KMS-11 (cell line): ENCODE measurements around the gene FAM81A.
"Not testable (repeated sequence)": the region's sequence is repeated elsewhere in the genome, so short reads cannot be mapped to it uniquely, and the experiment has no call there.

ENCODE experiments used
- H2AFZ ChIP-seq: fragments of 200-600 bp; sonication (generic); 2 replicates; pipeline ENCODE4 v1.6.1; 2016; ENCODE audit warnings: antibody characterized with exemption, mixed run types, low read depth
- H3K27ac ChIP-seq: fragments of 200-600 bp; sonication (generic); 2 replicates; pipeline ENCODE4 v1.6.1; 2016; ENCODE audit warnings: mild to moderate bottlenecking, mixed run types
- H3K27me3 ChIP-seq: fragments of 200-600 bp; sonication (generic); 2 replicates; pipeline ENCODE4 v1.6.1; 2017; ENCODE audit warnings: mild to moderate bottlenecking, low read depth, mixed run types, moderate library complexity; ENCODE audit not compliant: insufficient read depth
- H3K36me3 ChIP-seq: fragments of 200-600 bp; sonication (generic); 2 replicates; pipeline ENCODE4 v1.6.1; 2017; ENCODE audit warnings: mild to moderate bottlenecking, mixed run types; ENCODE audit not compliant: insufficient read depth
- H3K4me1 ChIP-seq: fragments of 200-600 bp; sonication (generic); 2 replicates; pipeline ENCODE4 v1.6.1; 2016; ENCODE audit warnings: mild to moderate bottlenecking, low read depth, mixed run types; ENCODE audit not compliant: poor library complexity, severe bottlenecking
- H3K4me2 ChIP-seq: fragments of 200-600 bp; sonication (generic); 2 replicates; pipeline ENCODE4 v1.7.0; 2016; ENCODE audit warnings: mild to moderate bottlenecking, mixed run types
- H3K4me3 ChIP-seq: fragments of 200-600 bp; sonication (generic); IDR thresholded peaks from 2 replicates; pipeline ENCODE4 v1.6.1; 2017; ENCODE audit warnings: low read depth, low read length, mixed read lengths; ENCODE audit not compliant: insufficient read depth
- H3K79me2 ChIP-seq: fragments of 200-600 bp; sonication (generic); 2 replicates; pipeline ENCODE4 v1.6.1; 2016; ENCODE audit warnings: low read depth, mixed run types; ENCODE audit not compliant: insufficient read depth
- H3K9ac ChIP-seq: fragments of 200-600 bp; sonication (generic); 2 replicates; pipeline ENCODE4 v1.6.1; 2016; ENCODE audit warnings: mild to moderate bottlenecking, mixed run types
- H4K20me1 ChIP-seq: fragments of 200-600 bp; sonication (generic); 2 replicates; pipeline ENCODE4 v1.6.1; 2016; ENCODE audit warnings: mild to moderate bottlenecking, mixed run types; ENCODE audit not compliant: insufficient read depth
- CTCF ChIP-seq: fragments of 200-600 bp; sonication (generic); conservative IDR thresholded peaks from 2 replicates; pipeline ENCODE4 v1.6.1; 2017; ENCODE audit warnings: low read depth, mild to moderate bottlenecking, antibody characterized with exemption, low read length, moderate library complexity, mixed read lengths

The FAM81A gene

GRCh38 chr15:59473226-59473625 lies 35.2 kb downstream of the FAM81A start:
- no peaks in the 10 kb centered on the region for H3K4me1 ChIP-seq
- H3K36me3 ChIP-seq: no peaks in the 10 kb centered on the region
- no peak overlapping the region for H3K4me3 ChIP-seq
- no peaks in the 10 kb centered on the region for H3K79me2 ChIP-seq
- no peak for TF ChIP-seq CTCF
- no peak overlapping the region for H3K9ac ChIP-seq
- H2AFZ ChIP-seq: no peak overlapping the region
- no peak overlapping the region for H3K27ac ChIP-seq
- no peak overlapping the region for H3K4me2 ChIP-seq
- H4K20me1 ChIP-seq: no peaks in the 10 kb centered on the region
- no peaks in the 10 kb centered on the region for H3K27me3 ChIP-seq

DNA sequence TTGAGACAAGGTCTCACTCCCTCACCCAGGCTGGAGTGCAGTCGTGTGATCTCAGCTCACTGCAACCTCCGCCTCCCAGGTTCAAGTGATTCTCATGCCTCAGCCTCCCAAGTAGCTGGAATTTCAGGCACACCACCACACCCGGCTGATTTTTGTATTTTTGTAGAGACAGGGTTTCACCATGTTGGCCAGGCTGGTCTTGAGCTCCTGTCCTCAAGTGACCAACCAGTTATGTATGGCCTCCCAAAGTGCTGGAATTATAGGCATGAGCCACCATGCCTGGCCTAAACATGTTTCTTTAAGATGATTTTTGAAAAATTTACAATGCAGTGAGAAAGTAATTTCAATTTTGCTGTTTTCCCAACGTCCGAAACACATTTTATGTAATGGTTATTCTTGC lies 37.2 kb downstream of the FAM81A start:
- H3K4me1 ChIP-seq, H4K20me1 ChIP-seq, H3K4me2 ChIP-seq, H3K36me3 ChIP-seq, H3K27ac ChIP-seq, H3K79me2 ChIP-seq, H3K4me3 ChIP-seq, H3K27me3 ChIP-seq, H3K9ac ChIP-seq, H2AFZ ChIP-seq: not testable (repeated sequence)

- Histone ChIP-seq H3K36me3 (no peaks in the 10 kb centered on the region), H3K4me3 (no peak overlapping the region), H2AFZ (no peak overlapping the region), H3K9ac (no peak overlapping the region), H3K27ac (no peak overlapping the region), H3K4me1 (no peaks in the 10 kb centered on the region), H4K20me1 (no peaks in the 10 kb centered on the region), H3K27me3 (no peaks in the 10 kb centered on the region), H3K79me2 (no peaks in the 10 kb centered on the region), H3K4me2 (no peak overlapping the region)
- TF ChIP-seq CTCF: no peak
These were observed 46.4 kb downstream of the FAM81A start for GRCh38 chr15:59484399-59484798.

- TF ChIP-seq CTCF: no peak
- no peaks in the 10 kb centered on the region for H3K79me2 ChIP-seq
- H2AFZ ChIP-seq: no peak overlapping the region
- H4K20me1 ChIP-seq: no peaks in the 10 kb centered on the region
- no peak overlapping the region for H3K9ac ChIP-seq
- H3K4me2 ChIP-seq: no peak overlapping the region
- H3K27me3 ChIP-seq: no peaks in the 10 kb centered on the region
- no peak overlapping the region for H3K4me3 ChIP-seq
- H3K36me3 ChIP-seq: no peaks in the 10 kb centered on the region
- H3K27ac ChIP-seq: no peak overlapping the region
- H3K4me1 ChIP-seq: no peaks in the 10 kb centered on the region
These were observed 47.0 kb downstream of the FAM81A start for GRCh38 chr15:59485036-59485435.

GRCh38 chr15:59489485-59489884 lies 51.5 kb downstream of the FAM81A start:
- not testable (repeated sequence) for H3K9ac ChIP-seq, H4K20me1 ChIP-seq, H3K4me3 ChIP-seq, H3K27me3 ChIP-seq, H3K36me3 ChIP-seq, H3K79me2 ChIP-seq, H3K4me1 ChIP-seq, H2AFZ ChIP-seq, H3K27ac ChIP-seq, H3K4me2 ChIP-seq
